PC-9 (cell line): ENCODE measurements around the gene PEX13. TPM values are rescaled to one million over a fixed set of nuclear protein-coding genes. Genes with fewer than 3 reads are reported as not detected.

Source experiments
- BruUV-seq: library from RNA; stranded (reverse); fragments of 400-500 nt; replicated peaks from 2 replicates; lab custom pipeline; 2021; lab: Mats Ljungman, UMichigan
- CTCF ChIA-PET: fragments of 300-600 bp; sonication (Branson Sonifier 250); formaldehyde crosslinking; loops from one replicate; lab custom pipeline; 2022; ENCODE audit warnings: antibody characterized with exemption; lab: Charles Lee
- POLR2A ChIA-PET: fragments of 300-600 bp; sonication (Branson Sonifier 250); formaldehyde crosslinking; loops from one replicate; lab custom pipeline; 2022; ENCODE audit warnings: antibody characterized with exemption; ENCODE audit not compliant: unreplicated experiment; lab: Charles Lee
- DNase-seq, 2 experiments: peaks; one replicate each; pipeline versions ENCODE4 v3.0.0 to v3.0.0-alpha.2; 2015 to 2022; ENCODE audit warnings: mixed read lengths in 1 of 2
- H2AFZ ChIP-seq: fragments of 200-600 bp; sonication (generic); 2 replicates; pipeline ENCODE4 v1.8.1; 2017; ENCODE audit warnings: antibody characterized with exemption
- H3F3A ChIP-seq: fragments of 200-600 bp; sonication (generic); 2 replicates; pipeline ENCODE4 v1.8.1; 2017; ENCODE audit warnings: antibody characterized with exemption, mild to moderate bottlenecking, low read depth; ENCODE audit not compliant: insufficient read depth
- H3K27ac ChIP-seq: fragments of 200-600 bp; sonication (generic); 2 replicates; pipeline ENCODE4 v1.6.1; 2016; ENCODE audit warnings: mixed run types
- H3K27me3 ChIP-seq: fragments of 200-600 bp; sonication (generic); 2 replicates; pipeline ENCODE4 v1.6.1; 2016; ENCODE audit warnings: low read depth, mixed run types; ENCODE audit not compliant: insufficient read depth
- H3K36me3 ChIP-seq: fragments of 200-600 bp; sonication (generic); 2 replicates; pipeline ENCODE4 v1.6.1; 2016; ENCODE audit warnings: low read depth, mixed run types
- H3K4me1 ChIP-seq: fragments of 200-600 bp; sonication (generic); replicated peaks from 2 replicates; pipeline ENCODE4 v1.6.1; 2016; ENCODE audit warnings: mixed run types; ENCODE audit not compliant: insufficient read depth
- H3K4me2 ChIP-seq: fragments of 200-600 bp; sonication (generic); 2 replicates; pipeline ENCODE4 v1.6.1; 2017; ENCODE audit warnings: mixed run types
- H3K4me3 ChIP-seq: fragments of 200-600 bp; sonication (generic); 2 replicates; pipeline ENCODE4 v1.6.1; 2016; ENCODE audit warnings: mixed run types
- H3K79me2 ChIP-seq: fragments of 200-600 bp; sonication (generic); 2 replicates; pipeline ENCODE4 v1.6.1; 2017; ENCODE audit warnings: low read depth, mixed run types
- H3K9me2 ChIP-seq: fragments of 200-600 bp; sonication (generic); 2 replicates; pipeline ENCODE4 v1.8.1; 2017; ENCODE audit warnings: mild to moderate bottlenecking; ENCODE audit not compliant: insufficient read depth
- H3K9me3 ChIP-seq: fragments of 200-600 bp; sonication (generic); 2 replicates; pipeline ENCODE4 v1.8.1; 2016; ENCODE audit warnings: low read depth; ENCODE audit not compliant: insufficient read depth
- H4K20me1 ChIP-seq: fragments of 200-600 bp; sonication (generic); 2 replicates; pipeline ENCODE4 v1.8.1; 2017; ENCODE audit not compliant: insufficient read depth
- EZH2 ChIP-seq: fragments of 200-600 bp; sonication (generic); IDR thresholded peaks from 2 replicates; pipeline ENCODE4 v1.8.0; 2017; ENCODE audit warnings: antibody characterized with exemption, low read depth
- intact Hi-C: fragments of 100-400 bp; cut with micrococcal nuclease; formaldehyde crosslinking; loops from one replicate; pipeline ENCODE4 v1.10.0; 2022; ENCODE audit not compliant: unreplicated experiment
- total RNA-seq: library from RNA; stranded (reverse); gene quantifications from 2 replicates; pipeline ENCODE4 v1.2.3, GENCODE V29; 2021
- TF ChIP-seq, protein P1 (sequence below): fragments of 200-600 bp; sonication (generic); conservative IDR thresholded peaks from 2 replicates; pipeline ENCODE4 v1.6.1; 2017; ENCODE audit warnings: mixed run types, antibody characterized with exemption, mild to moderate bottlenecking, moderate library complexity

PEX13 gene
- total RNA-seq, 1 experiment from 2014 or later = 32.4 TPM

DNA sequence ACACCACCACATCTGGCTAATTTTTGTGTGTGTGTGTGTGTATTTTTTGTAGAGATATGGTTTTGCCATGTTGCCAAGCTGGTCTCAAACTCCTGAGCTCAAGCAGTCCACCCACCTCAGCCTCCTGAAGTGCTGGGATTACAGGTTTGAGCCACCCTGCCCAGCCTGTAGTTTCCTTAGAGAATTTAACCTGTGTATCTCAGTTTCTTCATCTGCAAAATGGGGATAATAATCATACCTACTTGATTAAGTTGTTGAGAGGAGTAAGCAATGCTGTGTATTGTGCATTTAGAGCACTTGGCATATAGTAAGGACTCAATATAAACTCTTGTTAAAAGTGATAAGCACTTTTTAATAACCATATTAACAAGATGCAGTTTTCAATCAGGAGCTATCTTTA, 41.9 kb downstream of the PEX13 start:
- H3K9me3 ChIP-seq = no peaks in the 10 kb centered on the region
- no peak overlapping the region for H3K4me3 ChIP-seq
- H3K4me2 ChIP-seq = no peak overlapping the region
- DNase-seq = no peak
- H3K36me3 ChIP-seq = 0 out of 2 replicates have a peak, but pooled peaks cover 5% of the 10 kb centered on the region
- CTCF ChIA-PET = no interaction called here
- no peaks in the 10 kb centered on the region for H3K27me3 ChIP-seq
- H2AFZ ChIP-seq = no peak overlapping the region
- POLR2A ChIA-PET = no interaction called here
- H3F3A ChIP-seq = peaks cover 33% of the 10 kb centered on the region
- H3K79me2 ChIP-seq = no peaks in the 10 kb centered on the region
- H3K4me1 ChIP-seq = no peaks in the 10 kb centered on the region
- no peaks in the 10 kb centered on the region for H3K9me2 ChIP-seq
- no peaks in the 10 kb centered on the region for H4K20me1 ChIP-seq
- TF ChIP-seq EZH2 = no peak
- TF ChIP-seq, protein P1, sequence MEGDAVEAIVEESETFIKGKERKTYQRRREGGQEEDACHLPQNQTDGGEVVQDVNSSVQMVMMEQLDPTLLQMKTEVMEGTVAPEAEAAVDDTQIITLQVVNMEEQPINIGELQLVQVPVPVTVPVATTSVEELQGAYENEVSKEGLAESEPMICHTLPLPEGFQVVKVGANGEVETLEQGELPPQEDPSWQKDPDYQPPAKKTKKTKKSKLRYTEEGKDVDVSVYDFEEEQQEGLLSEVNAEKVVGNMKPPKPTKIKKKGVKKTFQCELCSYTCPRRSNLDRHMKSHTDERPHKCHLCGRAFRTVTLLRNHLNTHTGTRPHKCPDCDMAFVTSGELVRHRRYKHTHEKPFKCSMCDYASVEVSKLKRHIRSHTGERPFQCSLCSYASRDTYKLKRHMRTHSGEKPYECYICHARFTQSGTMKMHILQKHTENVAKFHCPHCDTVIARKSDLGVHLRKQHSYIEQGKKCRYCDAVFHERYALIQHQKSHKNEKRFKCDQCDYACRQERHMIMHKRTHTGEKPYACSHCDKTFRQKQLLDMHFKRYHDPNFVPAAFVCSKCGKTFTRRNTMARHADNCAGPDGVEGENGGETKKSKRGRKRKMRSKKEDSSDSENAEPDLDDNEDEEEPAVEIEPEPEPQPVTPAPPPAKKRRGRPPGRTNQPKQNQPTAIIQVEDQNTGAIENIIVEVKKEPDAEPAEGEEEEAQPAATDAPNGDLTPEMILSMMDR = no peak
- no TSS peak for BruUV-seq
- no peak overlapping the region for H3K27ac ChIP-seq
- intact Hi-C loops = no loop called here

DNA sequence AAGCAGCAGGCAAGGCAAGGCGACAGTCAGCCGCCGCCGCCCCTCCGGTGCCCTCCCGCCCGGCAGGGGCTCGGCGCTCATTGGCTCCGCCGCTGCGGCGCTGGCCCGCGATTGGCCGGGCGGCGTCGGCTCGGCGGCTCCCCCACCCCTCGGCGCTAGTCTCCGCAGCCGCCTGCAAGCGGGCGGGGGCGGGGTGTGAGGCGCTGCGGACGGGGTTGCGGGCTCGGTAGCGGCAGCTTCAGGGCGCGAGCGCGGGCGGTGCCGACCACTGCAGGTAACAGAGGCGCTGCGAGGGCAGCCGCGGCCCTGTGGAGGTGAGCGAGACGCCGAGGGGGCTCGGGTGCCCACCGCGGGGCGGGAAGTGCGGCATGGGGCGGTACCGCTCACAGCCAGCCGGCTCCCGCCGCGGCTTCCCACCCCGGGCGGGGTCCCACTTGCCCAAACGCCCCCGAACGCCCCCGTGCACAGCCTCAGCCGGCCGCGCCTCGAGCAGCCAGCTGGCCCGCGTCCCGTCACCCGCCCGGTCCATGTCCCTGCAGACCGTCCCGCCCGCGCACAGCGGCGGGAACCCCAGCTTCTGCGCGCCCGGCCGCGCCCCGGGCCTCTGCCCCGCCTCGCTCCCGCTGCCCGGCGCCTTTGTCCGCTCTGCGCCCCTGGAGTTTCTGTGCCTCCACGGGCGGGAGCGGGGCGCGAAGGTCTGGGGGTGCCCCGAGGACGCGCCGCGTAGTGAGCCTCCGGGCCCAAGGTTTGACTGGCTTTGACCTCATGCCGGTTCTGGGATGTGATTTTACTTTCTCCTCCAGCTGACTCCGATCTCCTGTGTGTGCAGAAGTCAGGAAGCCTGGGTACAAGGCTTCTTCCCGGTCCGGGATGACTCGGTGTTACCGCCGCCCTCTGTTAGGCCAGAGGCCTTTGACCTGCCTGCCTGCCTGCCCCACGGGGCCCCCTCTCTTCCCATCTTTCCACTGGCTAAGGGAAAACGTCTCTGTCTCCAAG, 48.5 kb downstream of the PEX13 start, which contains the start of gene SANBR:
TSS of gene SANBR (plus strand) at position 158 of the 996 bp plus-strand sequence. CDS start 4,480 bp downstream, outside the sequence.
- peak in 1 of 2 experiments; percentile 95 for DNase-seq
- H4K20me1 ChIP-seq = no peaks in the 10 kb centered on the region
- H3K27me3 ChIP-seq = no peaks in the 10 kb centered on the region
- peak within 1 kb of the TSS; percentile 84 for H3K4me3 ChIP-seq
- intact Hi-C loops = loop anchor here (1.0 to 5.0 kb wide), 2 partner anchors 49 to 79 kb away; partner anchors contain the start of genes PEX13 and PUS10
- peak within 1 kb of the TSS; percentile 95 for H3K4me2 ChIP-seq
- no peak for TF ChIP-seq EZH2
- TF ChIP-seq, protein P1 = no peak
- no peak within 1 kb of the TSS for H3K27ac ChIP-seq
- BruUV-seq = TSS peak; percentile 23
- peaks cover 27% of the 10 kb centered on the region for H3F3A ChIP-seq
- CTCF ChIA-PET = interaction anchor here (0.5 to 0.7 kb wide), 4 partner anchors 37 to 598 kb away, joined by 3 to 11 read pairs (median 4); no protein-coding TSS in a partner anchor
- H3K79me2 ChIP-seq = peaks cover 9% of the 10 kb centered on the region; the same call in 1 of the 2 replicates
- H3K9me2 ChIP-seq = no peaks in the 10 kb centered on the region
- H3K36me3 ChIP-seq = no peaks in the 10 kb centered on the region
- POLR2A ChIA-PET = interaction anchor here (0.5 to 0.7 kb wide), 4 partner anchors 15 to 330 kb away, joined by 3 to 4 read pairs (median 3); no protein-coding TSS in a partner anchor
- H3K4me1 ChIP-seq = peaks cover 8% of the 10 kb centered on the region
- no peaks in the 10 kb centered on the region for H3K9me3 ChIP-seq
- peak within 1 kb of the TSS; percentile 93 for H2AFZ ChIP-seq

DNA sequence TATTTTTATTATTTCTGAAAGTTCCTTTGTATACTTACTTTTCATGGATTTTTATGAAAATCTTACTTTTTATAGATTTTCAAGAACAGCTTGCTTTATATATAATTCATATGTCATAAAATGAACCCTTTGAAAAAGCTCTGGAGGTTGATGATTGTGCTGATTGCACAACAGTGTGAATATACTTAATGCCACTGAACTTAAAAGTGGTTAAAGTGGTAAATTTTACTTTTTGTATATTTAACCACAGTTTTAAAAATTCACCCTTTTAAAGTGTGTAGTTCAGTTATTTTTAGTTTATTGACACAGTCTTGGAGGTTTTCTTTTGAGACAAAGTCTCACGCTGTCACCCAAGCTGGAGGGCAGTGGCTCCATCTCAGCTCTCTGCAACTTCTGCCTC, 56.6 kb downstream of the PEX13 start:
- no peak for DNase-seq
- ChIA-PET CTCF (no interaction called here), POLR2A (no interaction called here)
- no TSS peak for BruUV-seq
- no peak overlapping the region for H3K27ac ChIP-seq
- no peaks in the 10 kb centered on the region for H3K4me1 ChIP-seq
- no peaks in the 10 kb centered on the region for H3K79me2 ChIP-seq
- no peak overlapping the region for H2AFZ ChIP-seq
- H3K4me3 ChIP-seq = no peak overlapping the region
- H3K9me2 ChIP-seq = no peaks in the 10 kb centered on the region
- no peaks in the 10 kb centered on the region for H3K27me3 ChIP-seq
- no peaks in the 10 kb centered on the region; the same call in 1 of the 2 replicates for H3K36me3 ChIP-seq
- no peak overlapping the region for H3K4me2 ChIP-seq
- TF ChIP-seq, protein P1 = no peak
- no peak for TF ChIP-seq EZH2
- no peaks in the 10 kb centered on the region for H4K20me1 ChIP-seq
- H3K9me3 ChIP-seq = no peaks in the 10 kb centered on the region
- H3F3A ChIP-seq = no peaks in the 10 kb centered on the region
- intact Hi-C loops = no loop called here
